SK-N-SH (cell line): Measurements from ENCODE around the gene C19orf81. TPM values are rescaled to one million over a fixed set of nuclear protein-coding genes. Genes with fewer than 3 reads are reported as not detected.
A peak's percentile ranks its signal among the peaks of the same experiment; 100 is the strongest.

Experiments used
- CTCF ChIA-PET: fragments of 300-600, 350-600 bp; formaldehyde crosslinking; extraction: SDS; loops from one replicate; lab custom pipeline; 2021; lab: Yijun Ruan, JAX
- POLR2A ChIA-PET: fragments of 350-600 bp; sonication (Branson Sonifier 250); formaldehyde crosslinking; extraction: SDS; loops from one replicate; lab custom pipeline; 2020; ENCODE audit warnings: antibody characterized with exemption, inconsistent platforms; lab: Yijun Ruan, JAX
- DNase-seq: peaks from one replicate; pipeline ENCODE4 v3.0.0; 2012
- H2AFZ ChIP-seq: fragments of 200-600 bp; sonication (generic); 2 replicates; pipeline ENCODE4 v1.8.1; 2016; ENCODE audit warnings: antibody characterized with exemption, mild to moderate bottlenecking, low read depth
- H3F3A ChIP-seq: fragments of 200-600 bp; sonication (generic); replicated peaks from 2 replicates; pipeline ENCODE3; 2016; ENCODE audit warnings: antibody characterized with exemption, mild to moderate bottlenecking; ENCODE audit not compliant: insufficient read depth
- H3K27ac ChIP-seq, 2 experiments: fragments of 200-500 bp in 1 of 2; fragments of 200-600 bp in 1 of 2; sonication (Bioruptor generic) in 1 of 2; sonication (generic), shearing (Covaris generic) in 1 of 2; 2 replicates each; pipeline versions ENCODE4 v1.5.1 to v1.6.1; 2014 to 2016; ENCODE audit warnings: low read depth in 2 of 2, inconsistent platforms in 1 of 2, low read length in 1 of 2, mild to moderate bottlenecking in 1 of 2, mixed read lengths in 1 of 2
- H3K27me3 ChIP-seq: fragments of 200-600 bp; sonication (generic), shearing (Covaris generic); 2 replicates; pipeline ENCODE4 v1.6.1; 2016; ENCODE audit warnings: mixed run types; ENCODE audit not compliant: insufficient read depth
- H3K36me3 ChIP-seq, 2 experiments: fragments of 200-500 bp in 1 of 2; fragments of 200-600 bp in 1 of 2; sonication (Bioruptor generic) in 1 of 2; sonication (generic) in 1 of 2; replicated peaks in 1 of 2; 2 replicates each; pipeline versions ENCODE3 to v1.5.1; 2014 to 2016; ENCODE audit warnings: low read length in 1 of 2, mild to moderate bottlenecking in 1 of 2; ENCODE audit not compliant: insufficient read depth in 2 of 2, control insufficient read depth in 1 of 2
- H3K4me1 ChIP-seq, 2 experiments: fragments of 200-500 bp in 1 of 2; fragments of 200-600 bp in 1 of 2; sonication (Bioruptor generic) in 1 of 2; sonication (generic), shearing (Covaris generic) in 1 of 2; 2 replicates each; pipeline versions ENCODE4 v1.5.1 to v1.6.1; 2014 to 2016; ENCODE audit warnings: low read depth in 1 of 2, low read length in 1 of 2, mixed run types in 1 of 2; ENCODE audit not compliant: insufficient read depth in 2 of 2, control insufficient read depth in 1 of 2
- H3K4me2 ChIP-seq: fragments of 200-600 bp; sonication (generic), shearing (Covaris generic); 2 replicates; pipeline ENCODE4 v1.6.1; 2017; ENCODE audit warnings: mixed run types
- H3K4me3 ChIP-seq, 2 experiments: fragments of 200-500 bp in 1 of 2; fragments of 200-600 bp in 1 of 2; sonication (Bioruptor generic) in 1 of 2; sonication (generic), shearing (Covaris generic) in 1 of 2; 2 replicates each; pipeline versions ENCODE4 v1.5.1 to v1.8.1; 2014 to 2016; ENCODE audit warnings: low read depth in 2 of 2, inconsistent platforms in 1 of 2, low read length in 1 of 2, mild to moderate bottlenecking in 1 of 2, mixed read lengths in 1 of 2, moderate library complexity in 1 of 2
- H3K79me2 ChIP-seq: fragments of 200-600 bp; sonication (generic); 2 replicates; pipeline ENCODE4 v1.8.1; 2017; ENCODE audit warnings: mild to moderate bottlenecking; ENCODE audit not compliant: insufficient read depth
- H3K9ac ChIP-seq: fragments of 200-600 bp; sonication (generic); 2 replicates; pipeline ENCODE4 v1.6.1; 2017; ENCODE audit warnings: mixed run types
- H3K9me2 ChIP-seq: fragments of 200-600 bp; sonication (generic); 2 replicates; pipeline ENCODE4 v1.6.1; 2017; ENCODE audit warnings: mixed run types
- H3K9me3 ChIP-seq: fragments of 200-600 bp; sonication (generic); 2 replicates; pipeline ENCODE4 v1.6.1; 2017; ENCODE audit warnings: mixed run types, mild to moderate bottlenecking, moderate library complexity
- H4K20me1 ChIP-seq: fragments of 200-600 bp; sonication (generic); 2 replicates; pipeline ENCODE4 v1.6.1; 2017; ENCODE audit warnings: mild to moderate bottlenecking, mixed run types; ENCODE audit not compliant: insufficient read depth
- ELF1 ChIP-seq: IDR thresholded peaks from 2 replicates; pipeline ENCODE4 v1.4.0; 2012
- EP300 ChIP-seq, 2 experiments: IDR thresholded peaks; 2 replicates each; pipeline versions ENCODE4 v1.4.0 to v1.6.1; 2012; ENCODE audit warnings: borderline replicate concordance in 1 of 2, low read depth in 1 of 2, low read length in 1 of 2
- EZH2phosphoT487 ChIP-seq: fragments of 200-600 bp; sonication (generic); IDR thresholded peaks from 2 replicates; pipeline ENCODE4 v1.6.1; 2017; ENCODE audit warnings: low read depth, mixed run types, mild to moderate bottlenecking, antibody characterized with exemption, moderate library complexity, borderline replicate concordance
- FOSL2 ChIP-seq: IDR thresholded peaks from 2 replicates; pipeline ENCODE4 v1.4.0; 2012; ENCODE audit warnings: low read depth, mild to moderate bottlenecking, moderate library complexity, borderline replicate concordance
- FOXJ3 ChIP-seq: sonication (generic); formaldehyde crosslinking; IDR thresholded peaks from 2 replicates; pipeline ENCODE4 v1.5.1; 2020; ENCODE audit warnings: mild to moderate bottlenecking, missing genetic modification reagents
- FOXM1 ChIP-seq: IDR thresholded peaks from 2 replicates; pipeline ENCODE4 v1.4.0; 2012; ENCODE audit warnings: low read depth, mild to moderate bottlenecking
- GABPA ChIP-seq: IDR thresholded peaks from 2 replicates; pipeline ENCODE4 v1.4.0; 2012; ENCODE audit warnings: low read depth, mild to moderate bottlenecking
- JUND ChIP-seq: IDR thresholded peaks from 2 replicates; pipeline ENCODE4 v1.4.0; 2012
- MEF2A ChIP-seq: IDR thresholded peaks from 2 replicates; pipeline ENCODE4 v1.4.0; 2012; ENCODE audit warnings: low read depth, borderline replicate concordance
- MXI1 ChIP-seq: IDR thresholded peaks from 2 replicates; pipeline ENCODE4 v1.6.1; 2012; ENCODE audit warnings: mild to moderate bottlenecking, low read depth, low read length, improper control_type of control experiment
- NFIC ChIP-seq: IDR thresholded peaks from 2 replicates; pipeline ENCODE4 v1.4.0; 2012; ENCODE audit warnings: borderline replicate concordance
- NRF1 ChIP-seq: IDR thresholded peaks from 2 replicates; pipeline ENCODE4 v1.6.1; 2012; ENCODE audit warnings: low read depth, mild to moderate bottlenecking, low read length
- RAD21 ChIP-seq: IDR thresholded peaks from 2 replicates; pipeline ENCODE4 v1.6.1; 2012; ENCODE audit warnings: mild to moderate bottlenecking, low read length
- RFX5 ChIP-seq: IDR thresholded peaks from 2 replicates; pipeline ENCODE4 v1.6.1; 2012; ENCODE audit warnings: mild to moderate bottlenecking, improper control_type of control experiment, low read length
- SIN3A ChIP-seq: IDR thresholded peaks from 2 replicates; pipeline ENCODE4 v1.6.1; 2012; ENCODE audit warnings: low read depth, mild to moderate bottlenecking, low read length, moderate library complexity, borderline replicate concordance
- TAF1 ChIP-seq: IDR thresholded peaks from 2 replicates; pipeline ENCODE4 v1.6.1; 2012; ENCODE audit warnings: low read depth, mild to moderate bottlenecking, low read length, moderate library complexity, borderline replicate concordance
- TEAD4 ChIP-seq: IDR thresholded peaks from 2 replicates; pipeline ENCODE4 v1.4.0; 2012; ENCODE audit warnings: mild to moderate bottlenecking, borderline replicate concordance; ENCODE audit not compliant: insufficient read depth
- YY1 ChIP-seq: IDR thresholded peaks from 2 replicates; pipeline ENCODE4 v1.4.0; 2012; ENCODE audit warnings: low read depth, mild to moderate bottlenecking
- ZBTB33 ChIP-seq: IDR thresholded peaks from 2 replicates; pipeline ENCODE4 v1.4.0; 2012; ENCODE audit warnings: low read depth, borderline replicate concordance
- WGBS: methylation state at CpG from one replicate; pipeline ENCODE4 v1.1.6; 2017; ENCODE audit warnings: low lambda C conversion rate; 5-methylcytosine and 5-hydroxymethylcytosine counted together
- polyA plus RNA-seq, 3 experiments: library from polyadenylated mRNA; depleted of rRNA; stranded (reverse); fragments of >200 nt; gene quantifications; 2 replicates each; pipeline ENCODE4 v1.2.3, GENCODE V29; 2012
- TF ChIP-seq, protein P1 (sequence below): IDR thresholded peaks from 2 replicates; pipeline ENCODE4; 2012
- TF ChIP-seq, protein P2 (sequence below): fragments of 200-600 bp; sonication (generic); IDR thresholded peaks from 2 replicates; pipeline ENCODE4 v1.6.1; 2017; ENCODE audit warnings: antibody characterized with exemption, mild to moderate bottlenecking, moderate library complexity
- TF ChIP-seq, protein P3 (sequence below): IDR thresholded peaks from 2 replicates; pipeline ENCODE4 v1.6.1; 2012; ENCODE audit warnings: mild to moderate bottlenecking, low read depth, low read length, moderate library complexity
- TF ChIP-seq, protein P4 (sequence below): fragments of 150-350 bp; IDR thresholded peaks from 2 replicates; pipeline ENCODE4 v1.6.1; 2017; ENCODE audit warnings: antibody characterized with exemption, low read length, low read depth, borderline replicate concordance

Gene C19orf81
- polyA plus RNA-seq, 1 of the 3 experiments (the other 2 are of a cell fraction): 5.7 TPM

DNA sequence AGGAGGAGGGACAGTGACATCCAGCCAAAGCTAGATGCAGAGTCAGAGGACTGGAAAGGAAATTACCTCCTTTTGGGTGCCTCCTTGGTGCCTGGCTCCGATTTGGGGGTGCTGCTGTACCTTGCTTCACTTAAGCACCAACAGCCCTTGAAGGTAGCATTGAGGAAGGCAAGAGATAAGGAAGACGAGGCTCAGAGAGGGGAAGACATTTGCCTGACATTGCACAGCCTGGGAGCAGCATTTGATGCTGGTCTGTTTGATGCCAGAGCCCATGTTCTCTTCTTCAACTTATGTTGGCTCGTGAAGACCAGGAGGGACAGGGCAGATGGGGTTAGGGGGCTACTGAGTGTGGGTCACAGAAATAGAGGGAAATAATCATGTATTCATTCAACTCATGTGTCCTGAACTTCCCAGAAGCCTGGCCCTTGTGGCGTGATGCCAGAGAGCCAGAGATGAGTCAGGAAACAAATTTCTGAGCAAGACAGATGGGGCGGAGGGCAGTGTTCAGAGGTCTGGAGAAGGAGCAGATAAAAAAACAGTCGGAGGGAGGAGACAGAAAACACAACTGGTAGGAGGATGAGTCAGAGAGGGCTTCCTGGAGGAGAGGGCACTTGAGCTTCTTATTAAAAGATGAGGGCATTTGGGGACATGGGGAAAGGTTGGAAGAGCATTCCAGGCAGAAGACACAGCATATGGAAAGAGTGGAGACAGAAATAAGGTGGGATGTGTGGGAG lies 3.0 kb upstream of the C19orf81 start:
- peaks cover 11% of the 10 kb centered on the region; the same call in 1 of the 2 replicates for H3K27me3 ChIP-seq
- WGBS: 1% methylated on average over 6 of the region's 6 CpGs
- no peaks in the 10 kb centered on the region for H4K20me1 ChIP-seq
- H3K9ac ChIP-seq: no peak overlapping the region
- no peak overlapping the region for H3K4me3 ChIP-seq
- POLR2A ChIA-PET: no interaction called here
- H3K79me2 ChIP-seq: no peaks in the 10 kb centered on the region
- CTCF ChIA-PET: no interaction called here
- no peaks in the 10 kb centered on the region for H3K36me3 ChIP-seq
- H3K27ac ChIP-seq: no peak overlapping the region
- no peaks in the 10 kb centered on the region for H3K9me2 ChIP-seq
- H3F3A ChIP-seq: no peaks in the 10 kb centered on the region
- DNase-seq: no peak
- H3K4me2 ChIP-seq: no peak overlapping the region
- no peaks in the 10 kb centered on the region for H3K9me3 ChIP-seq
- H3K4me1 ChIP-seq: no peaks in the 10 kb centered on the region
- no peak overlapping the region for H2AFZ ChIP-seq
- TF ChIP-seq, protein P1, sequence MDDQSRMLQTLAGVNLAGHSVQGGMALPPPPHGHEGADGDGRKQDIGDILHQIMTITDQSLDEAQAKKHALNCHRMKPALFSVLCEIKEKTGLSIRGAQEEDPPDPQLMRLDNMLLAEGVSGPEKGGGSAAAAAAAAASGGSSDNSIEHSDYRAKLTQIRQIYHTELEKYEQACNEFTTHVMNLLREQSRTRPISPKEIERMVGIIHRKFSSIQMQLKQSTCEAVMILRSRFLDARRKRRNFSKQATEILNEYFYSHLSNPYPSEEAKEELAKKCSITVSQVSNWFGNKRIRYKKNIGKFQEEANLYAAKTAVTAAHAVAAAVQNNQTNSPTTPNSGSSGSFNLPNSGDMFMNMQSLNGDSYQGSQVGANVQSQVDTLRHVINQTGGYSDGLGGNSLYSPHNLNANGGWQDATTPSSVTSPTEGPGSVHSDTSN: 0 out of 2 replicates have a peak, but pooled peaks have one; percentile 54
- TF ChIP-seq RFX5 (no peak), YY1 (no peak), NRF1 (no peak), RAD21 (no peak), FOXJ3 (CRISPR knock-in tag) (no peak), SIN3A (no peak), TEAD4 (no peak), MEF2A (no peak), EP300 (IDR thresholded peaks at IDR 0.05; ENCODE audit: borderline replicate concordance in 1 of 2, low read depth in 1 of 2, low read length in 1 of 2) (no peak), MXI1 (no peak), ELF1 (no peak), FOSL2 (peak; percentile 73), JUND (peak; percentile 37), NFIC (peak; percentile 38; the same call in 1 of the 2 replicates), EZH2phosphoT487 (no peak), GABPA (no peak), ZBTB33 (no peak), FOXM1 (no peak), TAF1 (no peak)
- TF ChIP-seq, protein P2, sequence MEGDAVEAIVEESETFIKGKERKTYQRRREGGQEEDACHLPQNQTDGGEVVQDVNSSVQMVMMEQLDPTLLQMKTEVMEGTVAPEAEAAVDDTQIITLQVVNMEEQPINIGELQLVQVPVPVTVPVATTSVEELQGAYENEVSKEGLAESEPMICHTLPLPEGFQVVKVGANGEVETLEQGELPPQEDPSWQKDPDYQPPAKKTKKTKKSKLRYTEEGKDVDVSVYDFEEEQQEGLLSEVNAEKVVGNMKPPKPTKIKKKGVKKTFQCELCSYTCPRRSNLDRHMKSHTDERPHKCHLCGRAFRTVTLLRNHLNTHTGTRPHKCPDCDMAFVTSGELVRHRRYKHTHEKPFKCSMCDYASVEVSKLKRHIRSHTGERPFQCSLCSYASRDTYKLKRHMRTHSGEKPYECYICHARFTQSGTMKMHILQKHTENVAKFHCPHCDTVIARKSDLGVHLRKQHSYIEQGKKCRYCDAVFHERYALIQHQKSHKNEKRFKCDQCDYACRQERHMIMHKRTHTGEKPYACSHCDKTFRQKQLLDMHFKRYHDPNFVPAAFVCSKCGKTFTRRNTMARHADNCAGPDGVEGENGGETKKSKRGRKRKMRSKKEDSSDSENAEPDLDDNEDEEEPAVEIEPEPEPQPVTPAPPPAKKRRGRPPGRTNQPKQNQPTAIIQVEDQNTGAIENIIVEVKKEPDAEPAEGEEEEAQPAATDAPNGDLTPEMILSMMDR: no peak
- TF ChIP-seq, protein P3, sequence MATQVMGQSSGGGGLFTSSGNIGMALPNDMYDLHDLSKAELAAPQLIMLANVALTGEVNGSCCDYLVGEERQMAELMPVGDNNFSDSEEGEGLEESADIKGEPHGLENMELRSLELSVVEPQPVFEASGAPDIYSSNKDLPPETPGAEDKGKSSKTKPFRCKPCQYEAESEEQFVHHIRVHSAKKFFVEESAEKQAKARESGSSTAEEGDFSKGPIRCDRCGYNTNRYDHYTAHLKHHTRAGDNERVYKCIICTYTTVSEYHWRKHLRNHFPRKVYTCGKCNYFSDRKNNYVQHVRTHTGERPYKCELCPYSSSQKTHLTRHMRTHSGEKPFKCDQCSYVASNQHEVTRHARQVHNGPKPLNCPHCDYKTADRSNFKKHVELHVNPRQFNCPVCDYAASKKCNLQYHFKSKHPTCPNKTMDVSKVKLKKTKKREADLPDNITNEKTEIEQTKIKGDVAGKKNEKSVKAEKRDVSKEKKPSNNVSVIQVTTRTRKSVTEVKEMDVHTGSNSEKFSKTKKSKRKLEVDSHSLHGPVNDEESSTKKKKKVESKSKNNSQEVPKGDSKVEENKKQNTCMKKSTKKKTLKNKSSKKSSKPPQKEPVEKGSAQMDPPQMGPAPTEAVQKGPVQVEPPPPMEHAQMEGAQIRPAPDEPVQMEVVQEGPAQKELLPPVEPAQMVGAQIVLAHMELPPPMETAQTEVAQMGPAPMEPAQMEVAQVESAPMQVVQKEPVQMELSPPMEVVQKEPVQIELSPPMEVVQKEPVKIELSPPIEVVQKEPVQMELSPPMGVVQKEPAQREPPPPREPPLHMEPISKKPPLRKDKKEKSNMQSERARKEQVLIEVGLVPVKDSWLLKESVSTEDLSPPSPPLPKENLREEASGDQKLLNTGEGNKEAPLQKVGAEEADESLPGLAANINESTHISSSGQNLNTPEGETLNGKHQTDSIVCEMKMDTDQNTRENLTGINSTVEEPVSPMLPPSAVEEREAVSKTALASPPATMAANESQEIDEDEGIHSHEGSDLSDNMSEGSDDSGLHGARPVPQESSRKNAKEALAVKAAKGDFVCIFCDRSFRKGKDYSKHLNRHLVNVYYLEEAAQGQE: no peak
- TF ChIP-seq, protein P4, sequence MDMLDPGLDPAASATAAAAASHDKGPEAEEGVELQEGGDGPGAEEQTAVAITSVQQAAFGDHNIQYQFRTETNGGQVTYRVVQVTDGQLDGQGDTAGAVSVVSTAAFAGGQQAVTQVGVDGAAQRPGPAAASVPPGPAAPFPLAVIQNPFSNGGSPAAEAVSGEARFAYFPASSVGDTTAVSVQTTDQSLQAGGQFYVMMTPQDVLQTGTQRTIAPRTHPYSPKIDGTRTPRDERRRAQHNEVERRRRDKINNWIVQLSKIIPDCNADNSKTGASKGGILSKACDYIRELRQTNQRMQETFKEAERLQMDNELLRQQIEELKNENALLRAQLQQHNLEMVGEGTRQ: no peak
